ENCODE data around the gene PWWP2B.

- TF ChIP-seq CTCF (conservative IDR thresholded peaks at IDR 0.05) (no peak), ZFX (IDR thresholded peaks at IDR 0.05) (no peak)
Observed at GRCh38 chr10:132364594-132364970, 32.4 kb upstream of the PWWP2B start.
